ENCODE data around the gene IL17REL.

DNA sequence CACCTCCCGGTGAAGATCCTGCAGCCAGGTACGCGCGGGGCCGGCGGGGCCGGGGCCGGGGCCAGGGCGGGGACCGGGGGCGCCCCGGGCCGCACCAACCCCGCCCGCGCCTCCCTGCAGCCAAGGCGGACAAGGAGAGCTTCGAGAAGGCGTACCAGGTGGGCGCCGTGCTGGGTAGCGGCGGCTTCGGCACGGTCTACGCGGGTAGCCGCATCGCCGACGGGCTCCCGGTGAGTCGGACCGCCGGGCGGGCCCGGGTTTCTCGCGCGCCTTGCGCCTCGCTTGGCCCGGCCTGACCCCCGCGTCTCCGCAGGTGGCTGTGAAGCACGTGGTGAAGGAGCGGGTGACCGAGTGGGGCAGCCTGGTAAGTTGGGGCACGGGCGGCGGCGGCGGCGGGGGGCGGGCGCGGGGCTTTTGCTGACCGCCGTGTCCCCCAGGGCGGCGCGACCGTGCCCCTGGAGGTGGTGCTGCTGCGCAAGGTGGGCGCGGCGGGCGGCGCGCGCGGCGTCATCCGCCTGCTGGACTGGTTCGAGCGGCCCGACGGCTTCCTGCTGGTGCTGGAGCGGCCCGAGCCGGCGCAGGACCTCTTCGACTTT lies 51.5 kb downstream of the IL17REL start:
- TF ChIP-seq, protein P1, sequence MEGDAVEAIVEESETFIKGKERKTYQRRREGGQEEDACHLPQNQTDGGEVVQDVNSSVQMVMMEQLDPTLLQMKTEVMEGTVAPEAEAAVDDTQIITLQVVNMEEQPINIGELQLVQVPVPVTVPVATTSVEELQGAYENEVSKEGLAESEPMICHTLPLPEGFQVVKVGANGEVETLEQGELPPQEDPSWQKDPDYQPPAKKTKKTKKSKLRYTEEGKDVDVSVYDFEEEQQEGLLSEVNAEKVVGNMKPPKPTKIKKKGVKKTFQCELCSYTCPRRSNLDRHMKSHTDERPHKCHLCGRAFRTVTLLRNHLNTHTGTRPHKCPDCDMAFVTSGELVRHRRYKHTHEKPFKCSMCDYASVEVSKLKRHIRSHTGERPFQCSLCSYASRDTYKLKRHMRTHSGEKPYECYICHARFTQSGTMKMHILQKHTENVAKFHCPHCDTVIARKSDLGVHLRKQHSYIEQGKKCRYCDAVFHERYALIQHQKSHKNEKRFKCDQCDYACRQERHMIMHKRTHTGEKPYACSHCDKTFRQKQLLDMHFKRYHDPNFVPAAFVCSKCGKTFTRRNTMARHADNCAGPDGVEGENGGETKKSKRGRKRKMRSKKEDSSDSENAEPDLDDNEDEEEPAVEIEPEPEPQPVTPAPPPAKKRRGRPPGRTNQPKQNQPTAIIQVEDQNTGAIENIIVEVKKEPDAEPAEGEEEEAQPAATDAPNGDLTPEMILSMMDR (IDR thresholded peaks at IDR 0.05) = no peak
- TF ChIP-seq POLR2A (IDR thresholded peaks at IDR 0.05) = peak in 2 of 4 donors; percentile 22 to 38
